Measurements from ENCODE around the gene NDUFA8.
A peak's percentile ranks its signal among the peaks of the same experiment; 100 is the strongest.

NDUFA8 gene

GRCh38 chr9:122140368-122141193 lies 19.0 kb downstream of the NDUFA8 start:
- no peak for TF ChIP-seq CTCF (conservative IDR thresholded peaks at IDR 0.05; ENCODE audit: low read length)
- H3K4me3 ChIP-seq (ENCODE audit: low read length) = no peak overlapping the region
- no peak for DNase-seq (ENCODE audit: low read depth)

GRCh38 chr9:122138560-122139268 lies 20.9 kb downstream of the NDUFA8 start:
- H3K4me3 ChIP-seq (ENCODE audit: low read length) = no peak overlapping the region
- DNase-seq (ENCODE audit: low read depth) = no peak
- no peak for TF ChIP-seq CTCF (conservative IDR thresholded peaks at IDR 0.05; ENCODE audit: low read length)

- no peak for TF ChIP-seq CTCF (conservative IDR thresholded peaks at IDR 0.05; ENCODE audit: low read length)
- DNase-seq (ENCODE audit: low read depth) = no peak
- no peak overlapping the region for H3K4me3 ChIP-seq (ENCODE audit: low read length)
These were observed 24.1 kb downstream of the NDUFA8 start for GRCh38 chr9:122135529-122135859.

GRCh38 chr9:122134822-122135528 lies 24.6 kb downstream of the NDUFA8 start:
- no peak for TF ChIP-seq CTCF (conservative IDR thresholded peaks at IDR 0.05; ENCODE audit: low read length)
- DNase-seq (ENCODE audit: low read depth) = peak; percentile 16
- no peak overlapping the region for H3K4me3 ChIP-seq (ENCODE audit: low read length)

- DNase-seq (ENCODE audit: low read depth) = no peak
- no peak overlapping the region for H3K4me3 ChIP-seq (ENCODE audit: low read length)
- TF ChIP-seq CTCF (conservative IDR thresholded peaks at IDR 0.05; ENCODE audit: low read length) = no peak
These were observed 25.5 kb downstream of the NDUFA8 start for GRCh38 chr9:122133984-122134535.

- no peak overlapping the region for H3K4me3 ChIP-seq (ENCODE audit: low read length)
- TF ChIP-seq CTCF (conservative IDR thresholded peaks at IDR 0.05; ENCODE audit: low read length) = no peak
- no peak for DNase-seq (ENCODE audit: low read depth)
These were observed 26.2 kb downstream of the NDUFA8 start for GRCh38 chr9:122133263-122133983.

Data from AG10803 (cell line).